HepG2 (cell line): ENCODE measurements around the gene ALKBH2. TPM values are rescaled to one million over a fixed set of nuclear protein-coding genes. Genes with fewer than 3 reads are reported as not detected.

Experiments
- CC2D1A ChIP-seq: sonication (generic); formaldehyde crosslinking; IDR thresholded peaks from 2 replicates; pipeline ENCODE4 v1.8.1; 2023; ENCODE audit warnings: mild to moderate bottlenecking, missing genetic modification reagents
- FOXM1 ChIP-seq: sonication (generic); formaldehyde crosslinking; IDR thresholded peaks from 2 replicates; pipeline ENCODE4 v1.5.0; 2020; ENCODE audit warnings: missing genetic modification reagents
- GATA4 ChIP-seq: sonication (generic); IDR thresholded peaks from 2 replicates; pipeline ENCODE4 v1.6.1; 2016; ENCODE audit warnings: antibody characterized with exemption, low read depth, borderline replicate concordance
- GFI1 ChIP-seq: sonication (generic); formaldehyde crosslinking; IDR thresholded peaks from 2 replicates; pipeline ENCODE4 v1.5.0; 2020; ENCODE audit warnings: missing genetic modification reagents, mild to moderate bottlenecking, borderline replicate concordance
- MXD3 ChIP-seq: IDR thresholded peaks from 2 replicates; pipeline ENCODE4 v1.6.1; 2016; ENCODE audit warnings: mild to moderate bottlenecking, missing biosample characterization, missing genetic modification reagents
- MYNN ChIP-seq: sonication (generic); formaldehyde crosslinking; IDR thresholded peaks from 2 replicates; pipeline ENCODE4 v1.4.0; 2020; ENCODE audit warnings: mild to moderate bottlenecking, low read depth, missing genetic modification reagents
- NCOA5 ChIP-seq: sonication (generic); formaldehyde crosslinking; IDR thresholded peaks from 2 replicates; pipeline ENCODE4 v1.4.0; 2020; ENCODE audit warnings: missing genetic modification reagents
- PAF1 ChIP-seq: IDR thresholded peaks from 2 replicates; pipeline ENCODE4 v1.6.1; 2016; ENCODE audit warnings: missing genetic modification reagents, missing compliant biosample characterization
- RAD21 ChIP-seq: fragments of 450-650 bp; formaldehyde crosslinking; IDR thresholded peaks from 2 replicates; pipeline ENCODE4 v1.5.0; 2020; ENCODE audit warnings: mild to moderate bottlenecking
- SP140L ChIP-seq: sonication (generic); formaldehyde crosslinking; IDR thresholded peaks from 2 replicates; pipeline ENCODE4 v1.4.0; 2020; ENCODE audit warnings: missing genetic modification reagents, borderline replicate concordance
- TBX2 ChIP-seq: sonication (generic); formaldehyde crosslinking; IDR thresholded peaks from 2 replicates; pipeline ENCODE4 v1.5.0; 2020; ENCODE audit warnings: missing genetic modification reagents, mild to moderate bottlenecking, borderline replicate concordance
- TFDP2 ChIP-seq: sonication (generic); formaldehyde crosslinking; IDR thresholded peaks from 2 replicates; pipeline ENCODE4 v1.4.0; 2020; ENCODE audit warnings: missing genetic modification reagents
- ZBED4 ChIP-seq: sonication (generic); formaldehyde crosslinking; IDR thresholded peaks from 2 replicates; pipeline ENCODE4 v1.4.0; 2020; ENCODE audit warnings: missing genetic modification reagents, borderline replicate concordance
- ZMYM3 ChIP-seq: sonication (generic); formaldehyde crosslinking; IDR thresholded peaks from 2 replicates; pipeline ENCODE4 v1.5.1; 2020; ENCODE audit warnings: mild to moderate bottlenecking, missing genetic modification reagents
- ZNF329 ChIP-seq: sonication (generic); formaldehyde crosslinking; IDR thresholded peaks from 2 replicates; pipeline ENCODE4 v1.9.0; 2021; ENCODE audit warnings: low read depth, mild to moderate bottlenecking, missing genetic modification reagents
- ZNF383 ChIP-seq: sonication (generic); formaldehyde crosslinking; IDR thresholded peaks from 2 replicates; pipeline ENCODE4 v1.4.0; 2020; ENCODE audit warnings: missing genetic modification reagents, mild to moderate bottlenecking, borderline replicate concordance
- ZNF530 ChIP-seq: sonication (generic); formaldehyde crosslinking; IDR thresholded peaks from 2 replicates; pipeline ENCODE4 v1.5.0; 2020; ENCODE audit warnings: low read depth, mild to moderate bottlenecking, missing genetic modification reagents
- ZNF567 ChIP-seq: sonication (generic); formaldehyde crosslinking; IDR thresholded peaks from 2 replicates; pipeline ENCODE4 v1.8.1; 2023; ENCODE audit warnings: mild to moderate bottlenecking, missing genetic modification reagents, borderline replicate concordance
- ZNF737 ChIP-seq: sonication (generic); formaldehyde crosslinking; IDR thresholded peaks from 2 replicates; pipeline ENCODE4 v1.5.0; 2020; ENCODE audit warnings: missing genetic modification reagents, mild to moderate bottlenecking, borderline replicate concordance
- ZNF775 ChIP-seq: sonication (generic); formaldehyde crosslinking; IDR thresholded peaks from 2 replicates; pipeline ENCODE4 v1.4.0; 2020; ENCODE audit warnings: missing genetic modification reagents, mild to moderate bottlenecking, moderate library complexity, borderline replicate concordance
- ZNF780A ChIP-seq: sonication (generic); formaldehyde crosslinking; IDR thresholded peaks from 2 replicates; pipeline ENCODE4 v1.8.0; 2022; ENCODE audit warnings: mild to moderate bottlenecking, missing genetic modification reagents, moderate library complexity
- ZSCAN29 ChIP-seq: sonication (generic); formaldehyde crosslinking; conservative IDR thresholded peaks from 2 replicates; pipeline ENCODE4 v1.4.0; 2020; ENCODE audit warnings: mild to moderate bottlenecking, missing genetic modification reagents
- polyA plus RNA-seq, 8 experiments: library from polyadenylated mRNA; depleted of rRNA in 3 of 8; stranded (reverse) in 7 of 8; unstranded in 1 of 8; fragments of >200 nt; fragmentation: Illumina TruSeq in 4 of 8; extraction: Trizol in 4 of 8; gene quantifications; 2 replicates each; pipeline versions ENCODE4 v1.2.1 to v1.2.3, GENCODE V29; 2011 to 2016; ENCODE audit warnings: low read depth in 4 of 8, missing spikeins in 1 of 8, mixed read lengths in 1 of 8; ENCODE audit not compliant: insufficient read depth in 1 of 8
- total RNA-seq, 5 experiments: library from RNA; depleted of rRNA; stranded (reverse); fragments of >200 nt; fragmentation: Illumina TruSeq; extraction: Trizol; gene quantifications; 2 replicates each; pipeline ENCODE4 v1.2.3, GENCODE V29; 2016; ENCODE audit warnings: low read depth in 1 of 5

ALKBH2 gene
- total and polyA plus RNA-seq, 2 of the 13 experiments (the other 11 are each of a cell fraction or from before 2014, with no cell fraction given), result 21.0 to 40.5 TPM

GRCh38 chr12:109093022-109093918 is at the start of gene ALKBH2 (continued):
- TF ChIP-seq ZBED4 (CRISPR knock-in tag) (peak; percentile 86), GFI1 (peak; percentile 57; the same call in 1 of the 2 replicates), ZNF530 (CRISPR knock-in tag) (peak; percentile 93; the same call in 1 of the 2 replicates), TFDP2 (CRISPR knock-in tag) (peak; percentile 97), ZNF383 (0 out of 2 replicates have a peak, but pooled peaks have one; percentile 23), ZNF780A (CRISPR knock-in tag) (peak; percentile 93), CC2D1A (CRISPR knock-in tag) (peak; percentile 97), MYNN (peak; percentile 87; the same call in 1 of the 2 replicates), GATA4 (no peak), ZNF329 (CRISPR knock-in tag) (no peak), TBX2 (CRISPR knock-in tag) (peak; percentile 90), ZNF775 (CRISPR knock-in tag) (0 out of 2 replicates have a peak, but pooled peaks have one; percentile 37), ZNF737 (CRISPR knock-in tag) (0 out of 2 replicates have a peak, but pooled peaks have one; percentile 24), ZMYM3 (CRISPR knock-in tag) (peak; percentile 97), SP140L (peak; percentile 88; the same call in 1 of the 2 replicates), RAD21 (CRISPR knock-in tag) (peak; percentile 100), NCOA5 (CRISPR knock-in tag) (no peak), ZNF567 (CRISPR knock-in tag) (peak; percentile 93), PAF1 (CRISPR knock-in tag) (no peak), MXD3 (CRISPR knock-in tag) (peak; percentile 96), ZSCAN29 (no peak; the same call in 1 of the 2 replicates), FOXM1 (CRISPR knock-in tag) (no peak)
